DND-41 (cell line): ENCODE data around the gene ZDHHC11B.
"Not testable (repeated sequence)": the region's sequence is repeated elsewhere in the genome, so short reads cannot be mapped to it uniquely, and the experiment has no call there.

Source experiments
- CTCF ChIP-seq: IDR thresholded peaks from 2 replicates; pipeline ENCODE4 v1.5.1; 2012; ENCODE audit warnings: borderline replicate concordance, low read length, moderate library complexity, mild to moderate bottlenecking; ENCODE audit not compliant: poor library complexity, severe bottlenecking; ENCODE audit errors: extremely low read depth
- EZH2 ChIP-seq: IDR thresholded peaks from 3 replicates; pipeline ENCODE4 v1.6.1; 2012; ENCODE audit warnings: borderline replicate concordance, low read depth, mild to moderate bottlenecking, moderate library complexity, low read length, inconsistent platforms; ENCODE audit not compliant: severe bottlenecking

GRCh38 chr5:801055-801454 lies 16.5 kb upstream of the ZDHHC11B start:
- TF ChIP-seq CTCF, EZH2: not testable (repeated sequence)
